ENCODE data around the gene POC1A. TPM values are rescaled to one million over a fixed set of nuclear protein-coding genes. Genes with fewer than 3 reads are reported as not detected.

POC1A gene
- total RNA-seq, 1 donor = 10.0 TPM

DNA sequence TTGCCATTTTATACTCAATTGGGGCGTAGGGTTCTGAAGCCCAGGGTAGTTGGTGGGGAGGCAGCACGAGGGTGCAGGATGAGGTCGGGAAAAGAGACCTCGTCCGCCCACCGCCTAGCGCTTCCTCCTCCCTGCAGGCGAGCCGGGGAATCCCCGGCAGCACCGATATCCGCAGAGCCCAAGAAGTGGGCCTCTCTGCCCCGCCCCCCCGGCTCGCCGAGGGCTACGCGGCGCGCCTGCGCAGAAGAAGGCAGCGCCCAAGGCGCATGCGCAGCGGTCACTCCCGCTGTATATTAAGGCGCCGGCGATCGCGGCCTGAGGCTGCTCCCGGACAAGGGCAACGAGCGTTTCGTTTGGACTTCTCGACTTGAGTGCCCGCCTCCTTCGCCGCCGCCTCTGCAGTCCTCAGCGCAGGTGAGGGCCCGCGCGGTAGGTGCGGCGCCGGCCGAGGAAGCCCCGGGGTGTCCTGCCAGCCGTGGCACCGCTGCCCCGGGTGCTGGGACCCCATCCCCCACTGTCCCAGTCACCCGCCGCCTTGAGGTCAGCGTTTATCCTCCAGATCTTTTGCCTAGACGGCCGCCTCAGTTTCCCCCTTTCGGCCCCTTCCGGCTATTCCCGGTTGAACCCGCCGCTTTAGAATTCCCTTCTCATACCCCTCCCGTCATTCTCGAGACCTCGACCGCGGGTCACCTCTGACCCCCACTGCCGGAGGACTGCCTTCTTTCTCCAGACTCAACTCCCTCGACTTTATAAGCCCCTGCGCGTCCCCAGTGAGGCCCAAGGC, 43.8 kb upstream of the POC1A start, which contains the start of gene ALAS1:
TSS of gene ALAS1 (plus strand) at position 319 of the 784 bp plus-strand sequence. CDS start 1,082 bp downstream, outside the sequence.
- peak within 1 kb of the TSS; percentile 86 for H3K4me3 ChIP-seq (ENCODE audit: low read depth, low read length)
- TF ChIP-seq, protein P1, sequence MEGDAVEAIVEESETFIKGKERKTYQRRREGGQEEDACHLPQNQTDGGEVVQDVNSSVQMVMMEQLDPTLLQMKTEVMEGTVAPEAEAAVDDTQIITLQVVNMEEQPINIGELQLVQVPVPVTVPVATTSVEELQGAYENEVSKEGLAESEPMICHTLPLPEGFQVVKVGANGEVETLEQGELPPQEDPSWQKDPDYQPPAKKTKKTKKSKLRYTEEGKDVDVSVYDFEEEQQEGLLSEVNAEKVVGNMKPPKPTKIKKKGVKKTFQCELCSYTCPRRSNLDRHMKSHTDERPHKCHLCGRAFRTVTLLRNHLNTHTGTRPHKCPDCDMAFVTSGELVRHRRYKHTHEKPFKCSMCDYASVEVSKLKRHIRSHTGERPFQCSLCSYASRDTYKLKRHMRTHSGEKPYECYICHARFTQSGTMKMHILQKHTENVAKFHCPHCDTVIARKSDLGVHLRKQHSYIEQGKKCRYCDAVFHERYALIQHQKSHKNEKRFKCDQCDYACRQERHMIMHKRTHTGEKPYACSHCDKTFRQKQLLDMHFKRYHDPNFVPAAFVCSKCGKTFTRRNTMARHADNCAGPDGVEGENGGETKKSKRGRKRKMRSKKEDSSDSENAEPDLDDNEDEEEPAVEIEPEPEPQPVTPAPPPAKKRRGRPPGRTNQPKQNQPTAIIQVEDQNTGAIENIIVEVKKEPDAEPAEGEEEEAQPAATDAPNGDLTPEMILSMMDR (IDR thresholded peaks at IDR 0.05; ENCODE audit: insufficient read depth, low read length) = no peak
- DNase-seq (ENCODE audit: low read depth) = peak; percentile 81

DNA sequence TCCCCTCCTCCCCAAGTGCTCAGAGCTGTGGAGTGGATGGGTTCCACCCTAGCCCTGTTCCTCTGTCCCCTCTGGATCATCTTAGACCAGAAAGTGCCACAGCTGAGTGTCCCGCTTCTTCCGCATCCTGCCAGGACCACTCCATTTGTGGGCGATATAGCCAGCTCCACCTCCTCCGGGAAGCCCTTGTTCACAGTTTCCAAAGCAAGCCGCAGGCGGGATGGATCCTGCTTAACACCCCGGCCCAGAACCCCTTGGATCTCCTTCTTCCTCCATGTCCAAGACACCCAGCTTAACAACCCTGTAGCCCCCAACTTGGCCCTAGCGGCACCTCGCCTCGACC, 43.2 kb upstream of the POC1A start:
- TF ChIP-seq, protein P1 (IDR thresholded peaks at IDR 0.05; ENCODE audit: insufficient read depth, low read length) = no peak
- H3K4me3 ChIP-seq (ENCODE audit: low read depth, low read length) = peak overlapping the region; percentile 86
- no peak for DNase-seq (ENCODE audit: low read depth)

DNA sequence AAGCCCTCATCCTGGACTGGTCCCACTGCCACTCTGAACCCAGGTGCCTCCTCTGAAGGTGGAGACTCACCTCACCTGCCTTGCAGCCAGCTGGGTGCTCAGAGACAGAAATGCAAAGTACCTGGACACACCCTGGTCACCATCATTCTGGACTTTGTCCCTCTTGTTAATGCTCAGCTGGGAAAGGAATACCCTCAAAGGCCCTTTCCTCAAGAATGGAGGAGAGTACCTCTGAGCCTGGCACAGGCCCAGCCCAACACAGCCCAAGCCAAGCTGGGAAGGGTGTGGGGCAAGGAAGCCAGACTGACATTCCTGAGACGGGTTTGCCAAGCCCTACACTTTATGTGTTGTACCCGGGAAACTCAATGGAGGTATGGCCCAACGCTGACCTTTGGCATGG, 42.8 kb upstream of the POC1A start:
- TF ChIP-seq, protein P1 (IDR thresholded peaks at IDR 0.05; ENCODE audit: insufficient read depth, low read length) = no peak
- DNase-seq (ENCODE audit: low read depth) = no peak
- no peak overlapping the region for H3K4me3 ChIP-seq (ENCODE audit: low read depth, low read length)

DNA sequence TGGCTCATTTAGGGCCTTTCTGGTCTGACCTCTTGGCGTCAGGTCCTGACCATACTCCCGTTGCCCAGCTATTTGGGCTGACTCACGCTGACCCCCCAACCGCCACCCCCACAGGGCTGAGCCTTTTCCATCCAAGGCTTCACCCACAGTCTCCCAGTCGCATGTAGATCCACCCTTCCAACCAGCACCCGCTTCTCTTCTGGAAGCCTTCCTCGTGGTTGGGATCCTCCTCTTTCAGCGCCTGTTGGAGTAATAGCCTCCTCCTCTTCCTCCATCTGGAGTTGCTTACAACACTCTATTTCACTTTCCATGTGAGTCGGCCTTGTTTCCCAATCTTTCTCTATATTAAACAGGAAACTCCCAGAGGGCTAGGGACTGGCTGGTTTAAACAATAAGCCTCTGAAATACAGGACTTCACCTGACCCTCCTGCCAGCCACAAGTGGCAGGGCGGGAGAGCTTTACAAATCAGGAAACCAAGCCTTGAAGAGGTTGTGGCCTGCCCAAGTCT, 41.7 kb upstream of the POC1A start:
- peak; percentile 74 for DNase-seq (ENCODE audit: low read depth)
- H3K4me3 ChIP-seq (ENCODE audit: low read depth, low read length) = no peak overlapping the region
- TF ChIP-seq, protein P1 (IDR thresholded peaks at IDR 0.05; ENCODE audit: insufficient read depth, low read length) = no peak

DNA sequence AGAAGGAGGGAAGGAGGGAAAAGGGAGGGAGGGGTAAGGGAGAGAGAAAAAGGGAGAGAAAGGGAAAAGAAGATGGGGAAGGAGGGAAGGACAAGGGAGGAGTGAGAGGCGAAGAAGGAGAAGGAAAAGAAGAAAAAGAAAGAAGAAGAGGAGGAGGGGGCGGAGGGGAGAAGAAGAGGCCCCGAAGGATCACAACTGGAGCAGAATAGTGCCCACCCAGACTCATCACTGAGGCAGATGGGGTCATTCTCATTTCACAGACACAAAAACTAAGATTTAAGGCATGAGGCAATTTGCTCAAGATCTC, 41.0 kb upstream of the POC1A start:
- DNase-seq (ENCODE audit: low read depth) = no peak
- no peak overlapping the region for H3K4me3 ChIP-seq (ENCODE audit: low read depth, low read length)
- TF ChIP-seq, protein P1 (IDR thresholded peaks at IDR 0.05; ENCODE audit: insufficient read depth, low read length) = no peak

DNA sequence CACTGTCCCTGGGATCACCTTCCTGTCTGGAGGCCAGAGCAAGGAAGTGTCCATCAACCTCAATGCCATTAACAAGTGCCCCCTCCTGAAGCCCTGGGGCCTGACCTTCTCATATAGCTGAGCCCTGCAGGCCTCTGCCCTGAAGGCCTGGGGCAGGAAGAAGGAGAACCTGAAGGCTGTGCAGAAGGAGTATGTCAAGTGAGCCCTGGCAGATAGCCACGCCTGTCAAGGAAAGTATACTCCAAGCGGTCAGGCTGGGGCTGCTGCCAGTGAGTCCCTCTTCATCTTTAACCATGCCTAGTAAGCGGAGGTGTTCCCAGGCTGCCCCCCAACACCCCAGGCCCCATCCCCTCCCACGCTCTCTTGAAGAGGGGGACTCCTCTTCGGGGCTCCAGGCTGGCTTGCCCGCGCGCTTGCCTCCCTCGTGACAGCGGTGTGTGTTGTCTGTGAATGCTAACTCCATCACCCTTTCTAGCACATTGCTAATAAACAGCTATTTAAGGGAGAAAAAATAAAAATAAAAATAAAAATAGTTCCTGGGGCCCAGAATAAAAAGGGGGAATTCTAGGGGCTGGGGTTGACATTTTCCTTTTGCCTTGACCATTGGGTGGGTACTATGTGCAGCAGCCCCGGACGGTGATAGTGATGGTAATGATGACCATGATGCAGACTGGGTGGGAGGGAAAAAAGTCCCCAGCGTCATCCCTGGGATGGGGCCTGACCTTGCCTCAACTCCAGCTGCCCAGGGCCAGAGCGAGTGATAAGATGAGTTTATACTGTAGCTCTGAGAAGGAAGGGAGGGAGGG, 40.5 kb upstream of the POC1A start:
- peak; percentile 74 for DNase-seq (ENCODE audit: low read depth)
- no peak overlapping the region for H3K4me3 ChIP-seq (ENCODE audit: low read depth, low read length)
- TF ChIP-seq, protein P1 (IDR thresholded peaks at IDR 0.05; ENCODE audit: insufficient read depth, low read length) = no peak
